CD4-positive, alpha-beta T cell (primary cell): ENCODE results near the gene VPS4B. TPM values are rescaled to one million over a fixed set of nuclear protein-coding genes. Genes with fewer than 3 reads are reported as not detected.

Experiments
- ATAC-seq: fragments of 200-7000 bp; cut with Tn5 transposase; one replicate; pipeline ENCODE4 v1.10.0; 2022; ENCODE audit warnings: mild to moderate bottlenecking; ENCODE audit not compliant: poor library complexity
- CTCF ChIA-PET: fragments of 350-600 bp; sonication (Branson Sonifier 250); formaldehyde crosslinking; loops from one replicate; lab custom pipeline; 2021; ENCODE audit warnings: antibody characterized with exemption, inconsistent platforms; lab: Charles Lee
- POLR2A ChIA-PET: fragments of 350-600 bp; sonication (Branson Sonifier 250); formaldehyde crosslinking; loops from one replicate; lab custom pipeline; 2021; ENCODE audit warnings: antibody characterized with exemption, inconsistent platforms; lab: Charles Lee
- DNase-seq, 14 experiments: peaks; one replicate each; pipeline ENCODE4 v3.0.0-alpha.2; 2013 to 2020; ENCODE audit warnings: mixed read lengths in 2 of 14
- H3K27ac ChIP-seq, 2 donors: one replicate each; pipeline versions ENCODE4 v1.5.1 to v1.7.0; 2013; ENCODE audit warnings: low read length in 2 of 2, low read depth in 1 of 2, mild to moderate bottlenecking in 1 of 2
- H3K27me3 ChIP-seq, 2 experiments: 1 replicate in 1 of 2; 2 replicates in 1 of 2; pipeline versions ENCODE4 v1.6.1 to v1.7.0; 2013; ENCODE audit warnings: low read length in 2 of 2, control low read depth in 1 of 2, mild to moderate bottlenecking in 1 of 2, moderate library complexity in 1 of 2; ENCODE audit not compliant: insufficient read depth in 2 of 2, control insufficient read depth in 1 of 2
- H3K36me3 ChIP-seq: one replicate; pipeline ENCODE4 v1.6.1; 2013; ENCODE audit warnings: low read length, control low read depth; ENCODE audit not compliant: insufficient read depth
- H3K4me1 ChIP-seq: one replicate; pipeline ENCODE4 v1.6.1; 2013; ENCODE audit warnings: low read length, control low read depth; ENCODE audit not compliant: insufficient read depth
- H3K4me3 ChIP-seq: one replicate; pipeline ENCODE4 v1.5.1; 2013; ENCODE audit warnings: mild to moderate bottlenecking, low read length, moderate library complexity
- H3K9me3 ChIP-seq, 2 experiments: 1 replicate in 1 of 2; 2 replicates in 1 of 2; pipeline versions ENCODE4 v1.6.1 to v1.7.0; 2013; ENCODE audit warnings: low read length in 2 of 2, mild to moderate bottlenecking in 2 of 2, control low read depth in 1 of 2, moderate library complexity in 1 of 2; ENCODE audit not compliant: control insufficient read depth in 1 of 2, insufficient read depth in 1 of 2
- H3K27ac Mint-ChIP-seq: one replicate; pipeline ENCODE4 v1.8.0; 2020; ENCODE audit warnings: mixed read lengths
- H3K27me3 Mint-ChIP-seq: one replicate; pipeline ENCODE4 v1.8.0; 2021; ENCODE audit warnings: mixed read lengths
- H3K36me3 Mint-ChIP-seq: one replicate; pipeline ENCODE4 v1.8.0; 2021; ENCODE audit warnings: low read depth, mixed read lengths
- H3K4me1 Mint-ChIP-seq: one replicate; pipeline ENCODE4 v1.8.0; 2021; ENCODE audit warnings: low read depth, mixed read lengths
- H3K4me3 Mint-ChIP-seq: one replicate; pipeline ENCODE4 v1.8.0; 2020; ENCODE audit warnings: mild to moderate bottlenecking, mixed read lengths
- H3K9me3 Mint-ChIP-seq: one replicate; pipeline ENCODE4 v1.8.0; 2020; ENCODE audit warnings: mixed read lengths
- intact Hi-C, 2 experiments: fragments of 100-400 bp; cut with DNase I in 1 of 2; cut with micrococcal nuclease in 1 of 2; formaldehyde crosslinking; loops; one replicate each; pipeline versions ENCODE4 v1.15.1 to v1.9.0; 2023 to 2025; cut with DNase I, micrococcal nuclease
- total RNA-seq, 174 experiments: library from RNA in 2 of 174; stranded (reverse) in 2 of 174; gene quantifications; one replicate each; pipeline ENCODE4 v1.2.3 and lab custom pipeline; 2021 to 2026
- TF ChIP-seq, protein P1 (sequence below): fragments of 200-600 bp; IDR thresholded peaks from one replicate; pipeline ENCODE4 v1.8.0; 2022; ENCODE audit warnings: antibody characterized with exemption, mild to moderate bottlenecking

The VPS4B gene
- total RNA-seq, 2 experiments from 2014 or later: 46.0 to 50.8 TPM

GRCh38 chr18:63443829-63444228 lies 21.6 kb upstream of the VPS4B start:
- DNase-seq (no peak), ATAC-seq (no peak)
- Histone ChIP-seq H3K4me3 (no peak overlapping the region), H3K9me3 (no peaks in the 10 kb centered on the region), H3K4me1 (no peaks in the 10 kb centered on the region), H3K27me3 (no peaks in the 10 kb centered on the region), H3K27ac (no peak overlapping the region), H3K36me3 (no peaks in the 10 kb centered on the region)
- ChIA-PET POLR2A (no interaction called here), CTCF (interaction anchor here (1.3 kb wide), 1 partner anchor 9 kb away, joined by 3 read pairs; no protein-coding TSS in a partner anchor)
- Mint-ChIP-seq H3K27me3 (peaks cover 4% of the 10 kb centered on the region), H3K4me1 (no peaks in the 10 kb centered on the region), H3K4me3 (no peak overlapping the region), H3K27ac (no peak overlapping the region), H3K9me3 (no peaks in the 10 kb centered on the region), H3K36me3 (no peaks in the 10 kb centered on the region)
- intact Hi-C loops: loop anchor here in 1 of 2 experiments (5.0 kb wide), 1 partner anchor 732 kb away; no protein-coding TSS in a partner anchor
- TF ChIP-seq, protein P1, sequence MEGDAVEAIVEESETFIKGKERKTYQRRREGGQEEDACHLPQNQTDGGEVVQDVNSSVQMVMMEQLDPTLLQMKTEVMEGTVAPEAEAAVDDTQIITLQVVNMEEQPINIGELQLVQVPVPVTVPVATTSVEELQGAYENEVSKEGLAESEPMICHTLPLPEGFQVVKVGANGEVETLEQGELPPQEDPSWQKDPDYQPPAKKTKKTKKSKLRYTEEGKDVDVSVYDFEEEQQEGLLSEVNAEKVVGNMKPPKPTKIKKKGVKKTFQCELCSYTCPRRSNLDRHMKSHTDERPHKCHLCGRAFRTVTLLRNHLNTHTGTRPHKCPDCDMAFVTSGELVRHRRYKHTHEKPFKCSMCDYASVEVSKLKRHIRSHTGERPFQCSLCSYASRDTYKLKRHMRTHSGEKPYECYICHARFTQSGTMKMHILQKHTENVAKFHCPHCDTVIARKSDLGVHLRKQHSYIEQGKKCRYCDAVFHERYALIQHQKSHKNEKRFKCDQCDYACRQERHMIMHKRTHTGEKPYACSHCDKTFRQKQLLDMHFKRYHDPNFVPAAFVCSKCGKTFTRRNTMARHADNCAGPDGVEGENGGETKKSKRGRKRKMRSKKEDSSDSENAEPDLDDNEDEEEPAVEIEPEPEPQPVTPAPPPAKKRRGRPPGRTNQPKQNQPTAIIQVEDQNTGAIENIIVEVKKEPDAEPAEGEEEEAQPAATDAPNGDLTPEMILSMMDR: no peak

DNA sequence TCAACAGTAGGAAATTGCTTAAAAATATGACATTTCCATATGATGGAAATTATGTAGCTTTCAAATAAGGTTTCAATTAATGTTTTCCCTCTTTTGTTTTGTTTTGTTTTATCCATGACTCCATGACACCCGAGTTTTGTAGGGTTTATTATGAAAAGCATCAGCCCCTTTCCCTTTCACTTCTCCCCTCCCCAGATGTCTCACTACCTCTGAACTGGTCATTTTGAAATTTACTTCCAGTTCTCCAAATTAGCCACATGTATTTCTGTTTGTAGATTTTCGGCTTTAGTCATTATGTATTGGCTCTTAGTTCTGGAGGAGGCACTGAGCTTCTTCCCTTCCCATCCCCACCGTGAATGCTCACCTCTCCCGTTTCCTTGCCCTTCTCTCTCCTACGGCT lies 18.6 kb upstream of the VPS4B start:
- no peak overlapping the region for H3K4me3 ChIP-seq
- peak in 3 of 14 experiments; percentile 5 to 33 (median 17) for DNase-seq
- Mint-ChIP-seq H3K27me3 (peaks cover 12% of the 10 kb centered on the region), H3K4me1 (no peaks in the 10 kb centered on the region), H3K27ac (no peak overlapping the region), H3K4me3 (no peak overlapping the region), H3K9me3 (no peaks in the 10 kb centered on the region), H3K36me3 (no peaks in the 10 kb centered on the region)
- H3K4me1 ChIP-seq: no peaks in the 10 kb centered on the region
- H3K36me3 ChIP-seq: no peaks in the 10 kb centered on the region
- POLR2A ChIA-PET: no interaction called here
- ATAC-seq: no peak
- H3K27me3 ChIP-seq: no peaks in the 10 kb centered on the region
- CTCF ChIA-PET: interaction anchor here (0.7 to 1.0 kb wide), 2 partner anchors 423 to 645 kb away, joined by 5 read pairs; no protein-coding TSS in a partner anchor
- intact Hi-C loops: loop anchor here in 1 of 2 experiments (2.0 to 5.0 kb wide), 2 partner anchors 312 to 729 kb away; no protein-coding TSS in a partner anchor
- no peaks in the 10 kb centered on the region for H3K9me3 ChIP-seq
- no peak overlapping the region for H3K27ac ChIP-seq
- TF ChIP-seq, protein P1: no peak

- H3K27ac Mint-ChIP-seq: no peak overlapping the region
- CTCF ChIA-PET: interaction anchor here (0.9 to 2.1 kb wide), 7 partner anchors 14 to 423 kb away, joined by 3 to 28 read pairs (median 7); partner anchors contain the start of gene VPS4B
- TF ChIP-seq, protein P1: no peak
- POLR2A ChIA-PET: interaction anchor here (0.9 to 1.2 kb wide), 2 partner anchors 100 to 424 kb away, joined by 4 read pairs; no protein-coding TSS in a partner anchor
- no peaks in the 10 kb centered on the region for H3K9me3 ChIP-seq
- ATAC-seq (no peak), DNase-seq (no peak)
- peaks cover 15% of the 10 kb centered on the region for H3K27me3 Mint-ChIP-seq
- H3K9me3 Mint-ChIP-seq: no peaks in the 10 kb centered on the region
- no peaks in the 10 kb centered on the region for H3K4me1 Mint-ChIP-seq
- intact Hi-C loops: loop anchor here in 1 of 2 experiments (2.0 to 5.0 kb wide), 2 partner anchors 311 to 728 kb away; no protein-coding TSS in a partner anchor
- H3K27me3 ChIP-seq: no peaks in the 10 kb centered on the region
- no peaks in the 10 kb centered on the region for H3K36me3 Mint-ChIP-seq
- no peaks in the 10 kb centered on the region for H3K36me3 ChIP-seq
- no peak overlapping the region for H3K4me3 ChIP-seq
- H3K4me1 ChIP-seq: no peaks in the 10 kb centered on the region
- no peak overlapping the region for H3K4me3 Mint-ChIP-seq
- H3K27ac ChIP-seq: no peak overlapping the region
These were observed 17.9 kb upstream of the VPS4B start for GRCh38 chr18:63440219-63440618.
